ENCODE results near the gene MICU2. TPM values are rescaled to one million over a fixed set of nuclear protein-coding genes. Genes with fewer than 3 reads are reported as not detected.

MICU2 gene
- total RNA-seq, 1 donor from 2014 or later, result 43.4 TPM

- Histone ChIP-seq H3K27me3 (ENCODE audit: control insufficient read depth, insufficient read depth, low read length) (no peaks in the 10 kb centered on the region), H3K36me3 (ENCODE audit: control insufficient read depth, insufficient read depth, low read length) (no peaks in the 10 kb centered on the region), H3K4me3 (ENCODE audit: low read depth, low read length) (no peak overlapping the region)
- FAIRE-seq, result no peak
- no peak for DNase-seq (ENCODE audit: low read depth)
- no peak for TF ChIP-seq CTCF (IDR thresholded peaks at IDR 0.05; ENCODE audit: insufficient read depth, low read length, severe bottlenecking)
Observed at GRCh38 chr13:21538753-21539152, 65.2 kb downstream of the MICU2 start.

- FAIRE-seq (no peak), DNase-seq (ENCODE audit: low read depth) (no peak)
- TF ChIP-seq CTCF (IDR thresholded peaks at IDR 0.05; ENCODE audit: insufficient read depth, low read length, severe bottlenecking), result no peak
- no peaks in the 10 kb centered on the region for H3K27me3 ChIP-seq (ENCODE audit: control insufficient read depth, insufficient read depth, low read length)
- H3K4me3 ChIP-seq (ENCODE audit: low read depth, low read length), result no peak overlapping the region
- H3K36me3 ChIP-seq (ENCODE audit: control insufficient read depth, insufficient read depth, low read length), result no peaks in the 10 kb centered on the region
Observed at GRCh38 chr13:21538280-21538679, 65.7 kb downstream of the MICU2 start.

GRCh38 chr13:21537105-21537504, 66.9 kb downstream of the MICU2 start:
- FAIRE-seq, result no peak
- no peak overlapping the region for H3K4me3 ChIP-seq (ENCODE audit: low read depth, low read length)
- H3K27me3 ChIP-seq (ENCODE audit: control insufficient read depth, insufficient read depth, low read length), result no peaks in the 10 kb centered on the region
- peak; percentile 29 for DNase-seq (ENCODE audit: low read depth)
- TF ChIP-seq CTCF (IDR thresholded peaks at IDR 0.05; ENCODE audit: insufficient read depth, low read length, severe bottlenecking), result no peak
- no peaks in the 10 kb centered on the region for H3K36me3 ChIP-seq (ENCODE audit: control insufficient read depth, insufficient read depth, low read length)

GRCh38 chr13:21534760-21535159, 69.2 kb downstream of the MICU2 start:
- H3K36me3 ChIP-seq (ENCODE audit: control insufficient read depth, insufficient read depth, low read length), result no peaks in the 10 kb centered on the region
- no peak for DNase-seq (ENCODE audit: low read depth)
- no peak for FAIRE-seq
- H3K4me3 ChIP-seq (ENCODE audit: low read depth, low read length), result no peak overlapping the region
- no peak for TF ChIP-seq CTCF (IDR thresholded peaks at IDR 0.05; ENCODE audit: insufficient read depth, low read length, severe bottlenecking)
- H3K27me3 ChIP-seq (ENCODE audit: control insufficient read depth, insufficient read depth, low read length), result no peaks in the 10 kb centered on the region

- DNase-seq (ENCODE audit: low read depth), result no peak
- no peak for TF ChIP-seq CTCF (IDR thresholded peaks at IDR 0.05; ENCODE audit: insufficient read depth, low read length, severe bottlenecking)
- FAIRE-seq, result no peak
- Histone ChIP-seq H3K4me3 (ENCODE audit: low read depth, low read length) (no peak overlapping the region), H3K36me3 (ENCODE audit: control insufficient read depth, insufficient read depth, low read length) (no peaks in the 10 kb centered on the region), H3K27me3 (ENCODE audit: control insufficient read depth, insufficient read depth, low read length) (no peaks in the 10 kb centered on the region)
Observed at GRCh38 chr13:21531455-21531854, 72.5 kb downstream of the MICU2 start.

- no peak for FAIRE-seq
Observed at GRCh38 chr13:21530656-21531055, 73.3 kb downstream of the MICU2 start.

More at GRCh38 chr13:21530656-21531055, 73.3 kb downstream of the MICU2 start:
- H3K36me3 ChIP-seq (ENCODE audit: control insufficient read depth, insufficient read depth, low read length), result no peaks in the 10 kb centered on the region
- no peak overlapping the region for H3K4me3 ChIP-seq (ENCODE audit: low read depth, low read length)
- no peak for DNase-seq (ENCODE audit: low read depth)
- no peak for TF ChIP-seq CTCF (IDR thresholded peaks at IDR 0.05; ENCODE audit: insufficient read depth, low read length, severe bottlenecking)
- H3K27me3 ChIP-seq (ENCODE audit: control insufficient read depth, insufficient read depth, low read length), result no peaks in the 10 kb centered on the region
